B cell (primary cell): Measurements from ENCODE around the gene PDZD8.

Source experiments
- EZH2 ChIP-seq: IDR thresholded peaks from 2 replicates; pipeline ENCODE4 v1.6.1; 2012; ENCODE audit warnings: borderline replicate concordance, low read depth, mild to moderate bottlenecking, moderate library complexity, low read length; ENCODE audit not compliant: insufficient read depth, poor library complexity, severe bottlenecking
- TF ChIP-seq, protein P1 (sequence below): fragments of 200-600 bp; IDR thresholded peaks from one replicate; pipeline ENCODE4 v1.8.0; 2022; ENCODE audit warnings: antibody characterized with exemption, mild to moderate bottlenecking

DNA sequence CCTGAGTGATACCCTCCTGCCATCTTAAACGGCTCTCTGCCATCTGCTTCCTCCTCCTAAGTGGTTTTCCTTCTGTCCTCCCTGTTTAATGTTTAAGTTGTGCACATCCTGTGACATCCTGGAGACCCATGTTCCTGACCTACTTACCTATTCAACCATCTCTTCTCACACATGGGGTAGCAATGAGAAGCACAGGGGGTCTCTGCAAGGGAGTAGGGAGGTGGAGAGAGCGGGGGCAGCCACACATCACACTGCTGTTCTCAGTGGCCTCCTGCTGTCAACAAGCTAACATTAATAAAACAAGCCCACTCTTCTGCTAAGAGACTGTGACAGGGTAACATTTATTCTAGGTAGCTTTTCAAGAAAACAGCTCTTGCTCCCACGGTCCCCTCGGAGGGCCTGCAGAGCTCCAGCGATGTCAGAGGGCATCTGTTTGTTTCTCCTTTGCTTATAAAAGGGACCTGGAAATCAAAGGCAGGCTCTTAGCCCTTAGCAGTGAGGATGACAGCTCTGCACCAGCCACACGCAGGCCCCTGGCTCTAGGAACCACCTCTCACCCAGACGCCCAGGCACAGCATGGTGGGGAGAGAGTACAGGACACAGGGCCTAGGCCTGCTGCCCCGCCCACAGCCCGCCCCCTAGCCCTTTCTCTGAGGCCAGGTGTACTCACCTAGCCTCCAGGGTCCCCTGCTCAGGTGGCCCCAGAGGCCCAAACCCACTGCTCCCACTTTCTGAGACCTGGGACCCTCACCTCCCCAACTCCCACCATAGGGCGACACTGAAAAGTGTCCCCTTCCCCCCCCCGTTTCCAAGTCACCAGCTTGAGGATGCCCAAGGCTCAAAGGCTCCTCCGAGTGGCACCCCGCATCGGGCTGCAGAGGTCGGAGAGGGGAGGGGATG, 135.3 kb downstream of the PDZD8 start:
- TF ChIP-seq, protein P1, sequence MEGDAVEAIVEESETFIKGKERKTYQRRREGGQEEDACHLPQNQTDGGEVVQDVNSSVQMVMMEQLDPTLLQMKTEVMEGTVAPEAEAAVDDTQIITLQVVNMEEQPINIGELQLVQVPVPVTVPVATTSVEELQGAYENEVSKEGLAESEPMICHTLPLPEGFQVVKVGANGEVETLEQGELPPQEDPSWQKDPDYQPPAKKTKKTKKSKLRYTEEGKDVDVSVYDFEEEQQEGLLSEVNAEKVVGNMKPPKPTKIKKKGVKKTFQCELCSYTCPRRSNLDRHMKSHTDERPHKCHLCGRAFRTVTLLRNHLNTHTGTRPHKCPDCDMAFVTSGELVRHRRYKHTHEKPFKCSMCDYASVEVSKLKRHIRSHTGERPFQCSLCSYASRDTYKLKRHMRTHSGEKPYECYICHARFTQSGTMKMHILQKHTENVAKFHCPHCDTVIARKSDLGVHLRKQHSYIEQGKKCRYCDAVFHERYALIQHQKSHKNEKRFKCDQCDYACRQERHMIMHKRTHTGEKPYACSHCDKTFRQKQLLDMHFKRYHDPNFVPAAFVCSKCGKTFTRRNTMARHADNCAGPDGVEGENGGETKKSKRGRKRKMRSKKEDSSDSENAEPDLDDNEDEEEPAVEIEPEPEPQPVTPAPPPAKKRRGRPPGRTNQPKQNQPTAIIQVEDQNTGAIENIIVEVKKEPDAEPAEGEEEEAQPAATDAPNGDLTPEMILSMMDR, result no peak
- TF ChIP-seq EZH2, result no peak
